Activated CD4-positive, alpha-beta T cell treated with anti-CD3 and anti-CD28 coated beads, Interleukin-2, amount 50 U/mL, for 16 hours (primary cell): ENCODE data around the gene CFH.
"Not testable (repeated sequence)": the region's sequence is repeated elsewhere in the genome, so short reads cannot be mapped to it uniquely, and the experiment has no call there.

Experiments
- DNase-seq: peaks from one replicate; pipeline ENCODE4 v3.0.0-alpha.2; 2020

The CFH gene

GRCh38 chr1:196669051-196669450 lies 17.2 kb downstream of the CFH start:
- no peak for DNase-seq

GRCh38 chr1:196669693-196670092 lies 17.9 kb downstream of the CFH start:
- DNase-seq = no peak

GRCh38 chr1:196674908-196675307 lies 23.1 kb downstream of the CFH start:
- no peak for DNase-seq

- no peak for DNase-seq
Measured at GRCh38 chr1:196677781-196678509, 26.1 kb downstream of the CFH start.

GRCh38 chr1:196678510-196678884 lies 26.7 kb downstream of the CFH start:
- DNase-seq = no peak

- DNase-seq = no peak
Measured at GRCh38 chr1:196680107-196680506, 28.3 kb downstream of the CFH start.

GRCh38 chr1:196684476-196684875 lies 32.6 kb downstream of the CFH start:
- no peak for DNase-seq

- DNase-seq = no peak
Measured at GRCh38 chr1:196685506-196685905, 33.7 kb downstream of the CFH start.

GRCh38 chr1:196689001-196689400 lies 37.2 kb downstream of the CFH start:
- DNase-seq = no peak

- no peak for DNase-seq
Measured at GRCh38 chr1:196690582-196690981, 38.7 kb downstream of the CFH start.

- DNase-seq = no peak
Measured at GRCh38 chr1:196698993-196699392, 47.1 kb downstream of the CFH start.

GRCh38 chr1:196701144-196701543 lies 49.3 kb downstream of the CFH start:
- no peak for DNase-seq

GRCh38 chr1:196709892-196710291 lies 58.0 kb downstream of the CFH start:
- not testable (repeated sequence) for DNase-seq

- no peak for DNase-seq
Measured at GRCh38 chr1:196717868-196718267, 66.0 kb downstream of the CFH start.

- peak; percentile 51 for DNase-seq
Measured at GRCh38 chr1:196723325-196724185, 71.7 kb downstream of the CFH start.

GRCh38 chr1:196732526-196732925 lies 80.7 kb downstream of the CFH start:
- no peak for DNase-seq

- DNase-seq = no peak
Measured at GRCh38 chr1:196733091-196733970, 81.5 kb downstream of the CFH start.

GRCh38 chr1:196734006-196734405 lies 82.2 kb downstream of the CFH start:
- no peak for DNase-seq

GRCh38 chr1:196734460-196734859 lies 82.6 kb downstream of the CFH start:
- no peak for DNase-seq

- no peak for DNase-seq
Measured at GRCh38 chr1:196738730-196739129, 86.9 kb downstream of the CFH start.

- peak; percentile 8 for DNase-seq
Measured at GRCh38 chr1:196743244-196743643, 91.4 kb downstream of the CFH start.

GRCh38 chr1:196765019-196765740 lies 113.3 kb downstream of the CFH start:
- not testable (repeated sequence) for DNase-seq

- DNase-seq = not testable (repeated sequence)
Measured at GRCh38 chr1:196769823-196770222, 118.0 kb downstream of the CFH start.
